Activated CD8-positive, alpha-beta T cell treated with anti-CD3 and anti-CD28 coated beads for 36 hours (primary cell): ENCODE measurements around the gene ITIH4. TPM values are rescaled to one million over a fixed set of nuclear protein-coding genes. Genes with fewer than 3 reads are reported as not detected.

Source experiments
- ATAC-seq: fragments of 200-7000 bp; cut with Tn5 transposase; one replicate; pipeline ENCODE4 v1.10.0; 2021; ENCODE audit warnings: mild to moderate bottlenecking, moderate library complexity
- CTCF ChIA-PET: fragments of 350-600 bp; sonication (Branson Sonifier 250); formaldehyde crosslinking; loops from one replicate; lab custom pipeline; 2021; ENCODE audit warnings: antibody characterized with exemption; lab: Charles Lee
- POLR2A ChIA-PET: fragments of 350-600 bp; sonication (Branson Sonifier 250); formaldehyde crosslinking; loops from one replicate; lab custom pipeline; 2021; ENCODE audit warnings: antibody characterized with exemption; lab: Charles Lee
- DNase-seq: peaks from one replicate; pipeline ENCODE4 v3.0.0-alpha.2; 2020
- H3K27ac Mint-ChIP-seq: one replicate; pipeline ENCODE4 v1.8.0; 2021; ENCODE audit warnings: mild to moderate bottlenecking, mixed read lengths
- H3K27me3 Mint-ChIP-seq: one replicate; pipeline ENCODE4 v1.8.0; 2021; ENCODE audit warnings: mixed read lengths
- H3K36me3 Mint-ChIP-seq: one replicate; pipeline ENCODE4 v1.8.0; 2021; ENCODE audit warnings: low read depth, mixed read lengths
- H3K4me1 Mint-ChIP-seq: one replicate; pipeline ENCODE4 v1.8.0; 2021; ENCODE audit warnings: low read depth, mixed read lengths
- H3K4me3 Mint-ChIP-seq: one replicate; pipeline ENCODE4 v1.8.0; 2021; ENCODE audit warnings: mild to moderate bottlenecking, moderate library complexity, mixed read lengths
- H3K9me3 Mint-ChIP-seq: one replicate; pipeline ENCODE4 v1.8.0; 2021; ENCODE audit warnings: mixed read lengths
- intact Hi-C: fragments of 100-400 bp; cut with micrococcal nuclease; formaldehyde crosslinking; loops from one replicate; pipeline ENCODE4 v1.10.0; 2022
- total RNA-seq, 2 experiments: library from RNA; stranded (reverse); gene quantifications; one replicate each; pipeline ENCODE4 v1.2.3, GENCODE V29; 2021
- TF ChIP-seq, protein P1 (sequence below): fragments of 200-600 bp; IDR thresholded peaks from one replicate; pipeline ENCODE4 v1.8.0; 2022; ENCODE audit warnings: antibody characterized with exemption, mild to moderate bottlenecking

The ITIH4 gene
- total RNA-seq, 2 experiments from 2014 or later: 3.9 to 5.5 TPM

DNA sequence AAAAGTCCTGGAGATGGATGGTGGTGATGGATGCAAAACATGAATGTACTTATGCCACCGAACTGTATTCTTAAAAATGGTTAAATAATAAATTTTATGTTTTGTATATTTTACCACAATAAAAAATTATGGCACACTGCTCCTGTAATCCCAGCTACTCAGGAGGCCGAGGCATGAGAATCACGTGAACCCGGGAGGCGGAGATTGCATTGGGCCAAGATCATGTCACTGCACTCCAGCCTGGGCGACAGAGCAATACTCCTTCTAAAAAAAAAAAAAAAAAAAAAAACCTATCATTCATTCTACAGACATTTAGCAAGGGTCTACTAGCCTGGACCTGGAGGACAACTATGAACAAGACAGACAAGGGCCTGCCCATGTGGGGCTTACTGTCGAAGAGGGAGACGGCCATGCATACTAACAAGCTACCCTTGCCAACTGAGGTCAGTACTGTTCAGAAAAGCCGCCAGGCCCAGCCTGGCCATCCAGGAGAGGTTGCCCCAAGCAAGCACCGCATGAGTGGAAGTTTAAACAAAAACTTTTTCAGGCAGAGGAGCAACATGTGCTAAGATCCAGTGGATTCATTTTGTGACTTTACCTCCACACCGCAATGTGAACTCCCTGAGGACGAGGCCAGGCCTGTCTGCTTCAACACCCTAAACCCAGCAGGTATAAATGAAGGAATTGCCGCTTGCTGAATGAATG, 57.0 kb downstream of the ITIH4 start:
- Mint-ChIP-seq H3K27ac (no peak overlapping the region), H3K27me3 (no peaks in the 10 kb centered on the region), H3K9me3 (no peaks in the 10 kb centered on the region), H3K4me1 (peaks cover 20% of the 10 kb centered on the region), H3K36me3 (no peaks in the 10 kb centered on the region), H3K4me3 (no peak overlapping the region)
- ATAC-seq (no peak), DNase-seq (no peak)
- ChIA-PET CTCF (interaction anchor here (1.9 kb wide), 1 partner anchor 25 kb away, joined by 6 read pairs; no protein-coding TSS in a partner anchor), POLR2A (no interaction called here)
- intact Hi-C loops: no loop called here
- TF ChIP-seq, protein P1, sequence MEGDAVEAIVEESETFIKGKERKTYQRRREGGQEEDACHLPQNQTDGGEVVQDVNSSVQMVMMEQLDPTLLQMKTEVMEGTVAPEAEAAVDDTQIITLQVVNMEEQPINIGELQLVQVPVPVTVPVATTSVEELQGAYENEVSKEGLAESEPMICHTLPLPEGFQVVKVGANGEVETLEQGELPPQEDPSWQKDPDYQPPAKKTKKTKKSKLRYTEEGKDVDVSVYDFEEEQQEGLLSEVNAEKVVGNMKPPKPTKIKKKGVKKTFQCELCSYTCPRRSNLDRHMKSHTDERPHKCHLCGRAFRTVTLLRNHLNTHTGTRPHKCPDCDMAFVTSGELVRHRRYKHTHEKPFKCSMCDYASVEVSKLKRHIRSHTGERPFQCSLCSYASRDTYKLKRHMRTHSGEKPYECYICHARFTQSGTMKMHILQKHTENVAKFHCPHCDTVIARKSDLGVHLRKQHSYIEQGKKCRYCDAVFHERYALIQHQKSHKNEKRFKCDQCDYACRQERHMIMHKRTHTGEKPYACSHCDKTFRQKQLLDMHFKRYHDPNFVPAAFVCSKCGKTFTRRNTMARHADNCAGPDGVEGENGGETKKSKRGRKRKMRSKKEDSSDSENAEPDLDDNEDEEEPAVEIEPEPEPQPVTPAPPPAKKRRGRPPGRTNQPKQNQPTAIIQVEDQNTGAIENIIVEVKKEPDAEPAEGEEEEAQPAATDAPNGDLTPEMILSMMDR: no peak

DNA sequence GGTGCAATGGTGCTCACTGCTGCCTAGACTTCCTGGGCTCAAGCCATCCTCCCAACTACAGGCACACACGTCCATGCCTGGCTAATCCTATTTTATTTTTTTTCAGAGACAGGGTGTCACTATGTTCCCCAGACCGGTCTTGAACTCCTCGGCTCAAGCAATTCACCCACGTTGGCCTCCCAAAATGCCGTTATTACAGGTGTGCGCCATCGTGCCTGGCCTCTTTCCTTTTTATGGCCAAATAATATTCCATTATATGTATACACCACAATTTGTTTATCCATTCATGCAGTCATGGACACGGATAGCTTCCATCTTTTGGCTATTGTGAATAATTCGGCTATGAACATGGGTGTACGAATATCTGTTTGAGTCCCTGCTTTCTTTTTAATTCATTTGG, 58.8 kb downstream of the ITIH4 start:
- ATAC-seq (no peak), DNase-seq (no peak)
- Mint-ChIP-seq H3K4me3 (peak overlapping the region; percentile 94), H3K27me3 (no peaks in the 10 kb centered on the region), H3K27ac (peak overlapping the region; percentile 98), H3K4me1 (peaks cover 21% of the 10 kb centered on the region), H3K36me3 (no peaks in the 10 kb centered on the region), H3K9me3 (no peaks in the 10 kb centered on the region)
- POLR2A ChIA-PET: interaction anchor here (0.5 to 1.6 kb wide), 4 partner anchors 21 to 227 kb away, joined by 3 read pairs; no protein-coding TSS in a partner anchor
- TF ChIP-seq, protein P1: no peak
- CTCF ChIA-PET: interaction anchor here (1.2 to 1.9 kb wide), 2 partner anchors 27 to 74 kb away, joined by 3 to 6 read pairs; no protein-coding TSS in a partner anchor
- intact Hi-C loops: no loop called here

DNA sequence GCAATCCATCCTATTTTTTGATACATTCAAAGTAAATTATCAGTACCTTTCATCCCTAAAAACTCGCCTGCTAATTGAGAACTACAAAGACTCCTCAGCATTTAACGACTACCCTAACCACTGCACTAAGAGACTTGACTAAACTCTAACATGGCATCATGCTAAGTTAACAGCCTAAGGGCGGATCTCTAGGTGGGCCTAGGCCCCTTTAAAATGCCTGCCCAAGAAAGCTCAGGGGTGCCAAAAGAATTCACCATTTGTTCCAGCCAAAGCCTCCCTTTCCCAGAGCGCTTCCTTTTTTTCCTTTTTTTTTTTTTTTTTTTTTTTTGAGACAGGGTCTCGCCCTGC, 59.2 kb downstream of the ITIH4 start:
- peak overlapping the region; percentile 94 for H3K4me3 Mint-ChIP-seq
- no peaks in the 10 kb centered on the region for H3K27me3 Mint-ChIP-seq
- H3K36me3 Mint-ChIP-seq: no peaks in the 10 kb centered on the region
- intact Hi-C loops: no loop called here
- DNase-seq: no peak
- peak; percentile 31 for ATAC-seq
- H3K4me1 Mint-ChIP-seq: peaks cover 21% of the 10 kb centered on the region
- POLR2A ChIA-PET: interaction anchor here (1.0 to 1.6 kb wide), 10 partner anchors 8 to 236 kb away, joined by 3 to 8 read pairs (median 3); no protein-coding TSS in a partner anchor
- no peaks in the 10 kb centered on the region for H3K9me3 Mint-ChIP-seq
- TF ChIP-seq, protein P1: no peak
- CTCF ChIA-PET: interaction anchor here (1.2 to 1.9 kb wide), 3 partner anchors 13 to 75 kb away, joined by 3 to 6 read pairs (median 3); no protein-coding TSS in a partner anchor
- H3K27ac Mint-ChIP-seq: peak overlapping the region; percentile 98

DNA sequence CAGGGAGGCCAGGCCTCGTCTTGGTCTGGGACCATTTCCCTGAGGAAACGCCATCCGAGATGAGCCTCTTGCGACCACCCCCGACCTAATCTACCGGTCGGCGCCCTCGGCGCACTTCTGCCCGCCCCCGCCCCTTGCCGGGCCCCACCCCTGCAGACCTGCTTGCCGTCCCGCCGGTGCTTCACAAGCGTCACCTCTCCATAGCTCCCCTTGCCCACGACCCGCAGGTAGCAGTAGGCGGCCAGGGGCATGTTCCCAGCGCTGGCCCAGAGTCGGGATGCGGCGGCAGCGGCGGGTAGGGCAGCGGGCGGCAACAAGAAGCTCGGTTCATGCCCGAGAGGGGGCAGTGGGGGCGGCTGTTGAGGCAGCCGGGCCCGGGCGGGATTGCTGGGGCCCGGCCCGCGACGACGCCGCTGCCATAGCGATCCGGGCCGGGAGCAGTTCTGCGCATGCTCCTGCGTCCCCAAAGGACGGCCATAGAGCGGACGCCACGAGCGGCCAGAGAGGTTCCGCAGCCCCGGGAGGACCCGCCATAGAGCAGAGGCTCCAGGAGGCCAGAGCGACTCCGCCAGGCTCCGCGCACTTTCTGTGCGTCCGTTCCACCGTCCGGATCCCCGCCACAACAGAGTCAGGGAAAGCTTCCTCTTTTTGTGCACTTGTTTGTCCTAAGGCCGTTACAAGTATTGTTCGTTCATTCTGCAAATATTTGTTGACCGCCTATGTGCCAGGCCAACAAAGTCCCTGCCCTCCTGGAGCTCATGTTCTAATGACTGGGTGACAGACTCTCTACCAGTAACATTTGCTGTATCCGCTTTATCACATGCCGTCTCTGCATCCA, 59.8 kb downstream of the ITIH4 start, which contains the start of gene NEK4:
NEK4 (minus strand) TSS at position 445 of the 838 bp plus-strand sequence; CDS start at position 251, 194 bp downstream.
- no peaks in the 10 kb centered on the region for H3K27me3 Mint-ChIP-seq
- H3K9me3 Mint-ChIP-seq: no peaks in the 10 kb centered on the region
- intact Hi-C loops: no loop called here
- H3K4me3 Mint-ChIP-seq: peak within 1 kb of the TSS; percentile 94
- H3K4me1 Mint-ChIP-seq: peaks cover 21% of the 10 kb centered on the region
- ATAC-seq: peak; percentile 97
- ChIA-PET CTCF (interaction anchor here (1.3 kb wide), 1 partner anchor 12 kb away, joined by 3 read pairs; no protein-coding TSS in a partner anchor), POLR2A (interaction anchor here (1.0 to 1.6 kb wide), 9 partner anchors 9 to 235 kb away, joined by 3 to 8 read pairs (median 3); no protein-coding TSS in a partner anchor)
- peak; percentile 92 for DNase-seq
- H3K27ac Mint-ChIP-seq: peak within 1 kb of the TSS; percentile 98
- TF ChIP-seq, protein P1: no peak
- no peaks in the 10 kb centered on the region for H3K36me3 Mint-ChIP-seq
